GM18517 (cell line): ENCODE results near the gene MOB2.

Source experiments
- ATAC-seq: cut with Tn5 transposase; IDR thresholded peaks from one replicate; pipeline ENCODE4 v1.9.1; 2021; ENCODE audit warnings: mild to moderate bottlenecking, moderate library complexity; ENCODE audit not compliant: unreplicated experiment

MOB2 gene, protein sequence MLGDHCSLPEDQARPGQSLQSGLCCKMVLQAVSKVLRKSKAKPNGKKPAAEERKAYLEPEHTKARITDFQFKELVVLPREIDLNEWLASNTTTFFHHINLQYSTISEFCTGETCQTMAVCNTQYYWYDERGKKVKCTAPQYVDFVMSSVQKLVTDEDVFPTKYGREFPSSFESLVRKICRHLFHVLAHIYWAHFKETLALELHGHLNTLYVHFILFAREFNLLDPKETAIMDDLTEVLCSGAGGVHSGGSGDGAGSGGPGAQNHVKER

DNA sequence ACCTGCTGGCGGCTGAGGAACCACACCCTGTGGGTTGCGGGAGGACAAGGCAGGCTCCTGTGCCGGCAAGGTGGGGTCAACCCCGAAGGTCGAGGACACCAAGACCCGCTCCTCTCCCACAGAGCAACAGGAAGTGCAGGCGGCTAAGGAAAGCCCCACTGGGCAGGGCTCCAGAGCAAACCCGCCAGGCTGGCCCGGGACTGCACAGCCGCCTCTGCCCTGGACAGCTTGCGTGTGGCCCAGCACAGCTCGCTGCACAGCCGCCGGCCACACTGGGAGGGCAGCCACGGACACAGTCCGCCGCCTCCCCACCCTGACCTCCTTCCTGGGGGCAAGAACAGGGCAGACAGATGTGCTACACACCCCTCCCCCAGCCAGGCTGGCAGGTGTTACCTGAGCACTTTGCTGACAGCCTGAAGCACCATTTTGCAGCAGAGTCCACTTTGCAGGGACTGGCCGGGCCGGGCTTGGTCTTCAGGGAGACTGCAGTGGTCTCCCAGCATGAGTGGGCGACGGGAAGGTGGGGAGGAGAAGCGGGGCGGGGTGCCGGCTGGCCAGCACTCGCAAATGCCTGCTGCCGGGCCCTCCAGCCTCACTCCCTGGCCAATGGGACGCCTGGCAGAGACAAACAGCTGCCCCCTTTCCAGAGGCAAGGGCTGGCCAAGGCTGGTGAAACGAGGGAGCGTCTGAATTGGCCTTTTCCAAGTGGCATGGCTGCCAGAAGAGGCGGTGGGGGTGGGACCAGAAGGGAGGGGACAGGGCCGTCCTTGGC, at the start of gene MOB2:
TSS of gene MOB2 (minus strand) at position 726 of the 772 bp plus-strand sequence. CDS start at position 503, 223 bp downstream.
- no peak for ATAC-seq

DNA sequence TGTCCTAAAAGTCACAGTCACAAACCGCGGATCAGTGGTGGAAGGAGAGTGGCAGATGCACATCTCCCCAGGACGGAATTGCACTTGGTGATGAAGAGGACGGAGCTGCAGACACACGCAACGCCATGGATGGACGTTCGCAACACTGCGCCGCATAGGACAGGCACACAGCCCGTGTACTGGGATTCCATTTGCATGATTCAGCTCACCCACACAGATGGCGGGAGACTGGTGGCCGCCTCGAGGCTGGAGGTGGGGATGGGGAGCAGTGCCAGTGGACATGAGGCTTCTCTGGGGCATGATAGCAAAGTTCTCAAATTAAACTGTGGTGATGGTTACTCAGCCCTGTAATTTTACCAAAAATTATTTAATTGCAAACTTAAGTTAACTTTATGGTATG, 48.1 kb upstream of the MOB2 start:
- no peak for ATAC-seq

DNA sequence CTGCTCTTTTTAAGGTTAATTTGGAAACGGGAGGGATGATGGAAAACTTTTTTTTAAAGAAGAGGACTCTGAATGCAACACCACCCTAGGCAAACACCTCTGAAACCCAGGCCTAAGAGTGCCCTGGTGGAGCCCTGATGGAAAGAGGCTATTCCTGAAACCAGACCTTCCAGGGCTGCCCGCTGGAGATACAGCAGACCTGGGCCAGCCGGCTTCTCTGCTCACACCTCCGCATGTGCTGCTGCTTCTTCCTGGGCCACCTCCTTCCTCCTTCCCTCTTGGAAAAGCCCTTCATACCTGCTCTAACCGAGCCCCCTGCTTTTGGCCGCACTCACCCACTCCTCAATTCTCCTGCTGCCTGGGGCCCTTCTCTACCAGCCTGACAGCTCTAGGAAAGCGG, 47.6 kb upstream of the MOB2 start:
- no peak for ATAC-seq

DNA sequence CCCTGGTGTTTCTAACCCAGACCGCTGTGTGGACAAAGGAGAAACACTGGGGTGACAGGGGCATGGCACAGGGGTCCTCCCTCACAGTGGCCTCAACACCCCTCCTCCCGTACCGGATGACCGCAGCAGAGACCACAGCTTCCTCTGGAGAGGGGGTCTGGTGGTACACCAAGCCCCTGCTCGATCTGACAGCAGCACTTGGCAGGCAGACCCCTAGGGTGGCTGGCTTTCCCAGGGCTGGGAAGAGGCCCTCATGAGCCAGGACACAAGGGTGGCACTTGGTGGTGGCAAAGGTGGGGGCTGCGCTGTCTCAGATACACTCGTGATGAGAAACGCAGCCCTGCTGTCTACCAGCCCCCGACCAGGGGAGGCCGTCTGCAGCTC, 46.8 kb upstream of the MOB2 start:
- no peak for ATAC-seq

DNA sequence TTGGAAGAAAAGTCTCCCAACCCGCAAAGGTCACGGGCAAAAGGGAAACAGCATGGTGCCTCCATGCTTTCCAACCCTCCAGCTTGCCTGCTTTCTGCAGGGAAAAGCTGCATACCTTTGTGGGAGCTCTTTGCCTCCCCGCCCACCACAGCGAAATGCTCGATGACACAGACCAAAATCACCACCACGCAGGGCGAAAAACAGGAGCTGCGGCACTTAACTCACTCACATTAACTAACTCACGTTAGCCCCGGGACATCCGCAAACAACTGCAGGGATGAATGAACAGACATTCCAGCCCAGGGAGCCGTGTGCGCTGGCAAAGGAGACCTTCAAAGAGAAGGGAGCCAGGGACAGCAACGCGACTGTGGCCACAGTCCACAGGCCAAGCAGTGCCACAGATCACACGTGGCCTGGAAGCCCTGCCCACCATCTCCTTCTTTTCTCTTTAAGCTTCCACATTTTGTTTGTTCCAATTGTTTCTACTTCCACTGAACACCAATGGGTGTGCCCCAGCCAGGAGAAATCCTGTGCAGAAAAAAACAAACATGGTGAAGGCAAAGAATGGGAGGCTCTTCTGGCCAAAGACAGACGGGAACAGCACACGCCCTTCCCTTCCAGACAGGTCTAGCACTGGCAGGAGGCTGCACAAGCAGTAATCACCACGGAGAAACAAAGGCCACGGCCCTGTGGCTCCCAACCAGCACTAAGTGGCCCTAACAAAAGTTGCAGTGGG, 46.2 kb upstream of the MOB2 start:
- ATAC-seq: no peak

DNA sequence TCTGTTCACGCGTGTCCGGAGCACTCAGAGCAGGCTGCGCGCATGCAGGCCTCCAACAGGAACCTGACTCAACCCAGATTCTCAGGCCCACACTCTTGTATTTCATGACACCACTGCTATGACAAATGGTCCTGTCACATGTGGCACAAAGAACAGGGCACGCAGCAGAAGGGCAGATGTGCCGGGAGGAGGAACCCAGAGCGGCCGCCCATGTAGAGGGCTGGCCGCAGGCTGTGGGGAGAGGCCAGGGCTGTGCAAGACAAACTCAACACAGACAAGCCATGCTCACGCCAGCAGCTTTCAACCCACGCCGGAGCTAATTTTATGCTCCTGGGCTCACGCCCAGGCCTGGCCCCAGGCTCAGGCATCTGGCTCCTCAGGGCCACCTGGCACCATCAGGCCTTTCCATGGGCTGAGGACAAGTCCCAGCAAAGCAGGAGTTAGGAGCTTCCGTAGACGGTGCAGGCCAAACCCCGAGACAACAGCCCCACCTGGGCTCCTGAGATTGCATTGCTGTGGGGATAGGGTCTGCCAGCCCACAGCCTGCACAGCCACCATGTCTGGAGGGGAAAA, 45.5 kb upstream of the MOB2 start:
- no peak for ATAC-seq

DNA sequence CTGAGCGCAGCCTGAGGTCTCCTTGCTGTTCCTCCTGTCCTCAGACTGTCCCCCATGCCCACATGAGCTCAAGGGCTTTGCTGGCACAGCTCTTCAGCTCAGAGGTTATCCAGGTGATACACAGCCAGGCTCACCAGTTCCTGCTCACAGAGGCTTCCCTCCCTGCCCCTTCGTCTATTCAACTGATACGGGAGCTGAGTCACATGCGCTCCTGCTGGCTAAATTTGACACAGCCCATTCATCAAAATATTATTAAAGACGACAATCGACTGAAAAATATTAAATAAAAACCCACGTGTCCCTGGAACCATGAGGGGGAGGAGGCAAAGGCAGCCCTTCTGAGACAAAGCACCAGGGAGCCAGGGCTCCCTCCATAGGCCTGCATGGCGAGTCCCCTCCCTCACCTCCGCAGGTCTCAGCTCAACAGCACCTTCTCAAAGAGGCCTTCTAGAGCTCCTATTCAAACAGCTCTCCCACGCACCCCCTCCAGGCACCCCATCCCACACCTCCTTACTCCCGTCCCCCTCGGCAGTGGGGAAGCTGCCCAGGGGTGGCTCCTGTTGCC, 45.0 kb upstream of the MOB2 start:
- ATAC-seq: no peak

DNA sequence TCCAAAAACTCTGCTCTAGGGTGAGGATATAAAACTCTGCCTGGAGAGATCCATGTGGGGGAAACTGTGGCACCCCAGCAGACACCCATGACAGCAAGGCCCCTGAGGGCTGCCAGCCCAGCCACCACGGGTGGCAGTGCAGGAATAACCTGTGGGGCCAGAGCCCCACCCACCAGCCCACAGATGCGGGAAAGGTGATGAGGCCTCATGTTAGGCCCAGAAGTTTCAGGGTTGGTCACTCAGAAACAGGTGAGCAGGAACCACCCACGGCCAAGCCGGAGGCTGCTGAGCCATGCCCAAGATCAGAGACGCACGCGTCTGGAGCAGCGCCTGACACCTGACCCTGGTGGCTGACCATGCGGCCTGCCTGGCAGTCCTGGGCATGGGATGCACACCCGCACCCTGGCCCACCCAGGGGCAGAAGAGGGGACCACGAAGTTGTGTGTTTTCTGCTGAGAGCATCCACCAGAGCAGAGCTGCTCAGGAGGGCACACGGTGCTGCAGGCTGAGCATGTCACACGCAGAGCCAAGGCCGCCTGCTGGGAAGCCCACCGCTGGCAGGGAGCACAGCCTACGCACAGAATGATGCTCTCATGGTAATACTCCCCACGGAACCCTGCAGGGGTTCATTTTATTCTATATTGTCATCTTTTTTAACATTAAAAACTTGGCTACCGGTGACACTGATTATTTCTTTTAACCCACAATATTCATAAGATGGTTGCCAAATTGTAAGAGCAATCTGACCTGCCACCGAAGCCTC, 44.3 kb upstream of the MOB2 start:
- ATAC-seq: no peak

DNA sequence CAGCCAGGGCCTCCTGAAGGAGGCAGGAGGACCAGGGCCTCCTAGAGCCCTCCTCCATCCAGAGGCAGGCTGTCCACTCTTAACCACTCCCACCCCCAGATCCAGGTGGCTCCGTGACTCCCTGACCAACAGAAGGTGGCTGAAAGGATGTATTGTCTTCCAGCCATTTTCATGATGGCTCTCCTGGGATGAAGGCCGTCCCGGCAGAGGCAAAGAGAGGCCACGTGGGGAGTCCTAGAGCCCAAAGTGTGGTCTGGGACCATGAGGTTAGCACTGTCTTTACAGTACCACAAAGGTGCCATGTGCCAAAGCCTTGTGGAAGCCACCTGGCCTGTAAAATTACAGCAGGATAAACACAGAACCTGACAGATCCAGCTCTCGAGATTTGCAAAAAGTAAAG, 43.2 kb upstream of the MOB2 start:
- no peak for ATAC-seq

DNA sequence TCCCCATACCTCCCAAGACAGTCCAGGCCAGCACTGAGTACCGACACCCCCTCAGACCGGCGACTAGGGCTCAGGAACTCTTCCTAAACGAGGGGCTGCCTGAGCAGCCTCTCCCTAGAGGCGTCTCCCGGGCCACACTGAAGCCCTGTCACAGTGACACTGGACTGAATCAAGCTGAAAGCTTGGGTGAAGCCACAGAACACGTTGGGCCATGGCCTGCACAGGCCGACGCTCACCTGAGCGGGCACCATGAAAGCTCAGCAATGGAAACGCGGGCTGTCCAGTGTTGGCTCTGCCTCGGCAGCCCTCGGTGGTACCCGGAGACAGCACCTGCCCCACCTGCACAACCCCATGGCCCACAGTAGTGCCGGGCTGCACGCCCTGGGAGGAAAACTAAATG, 42.7 kb upstream of the MOB2 start:
- ATAC-seq: no peak

DNA sequence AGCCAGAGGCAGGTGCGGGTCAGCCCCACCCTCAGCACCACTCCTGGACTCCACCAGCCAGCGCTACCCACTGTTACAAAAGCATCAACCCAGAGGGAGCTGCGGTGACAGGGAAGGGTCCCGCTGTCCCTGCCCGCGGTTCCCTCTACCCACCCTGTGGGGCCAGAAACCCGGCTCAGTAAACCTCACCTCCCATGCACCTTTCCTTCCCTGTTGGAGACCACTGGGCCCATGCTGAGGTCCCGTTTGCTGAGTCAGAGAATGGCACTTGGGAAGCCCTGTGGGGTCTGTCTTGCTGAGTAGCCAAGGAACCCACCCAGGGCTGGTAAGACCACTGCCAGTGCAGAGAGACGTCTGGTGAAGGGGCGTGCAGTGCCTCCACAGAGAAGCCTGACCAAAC, 42.1 kb upstream of the MOB2 start:
- no peak for ATAC-seq

DNA sequence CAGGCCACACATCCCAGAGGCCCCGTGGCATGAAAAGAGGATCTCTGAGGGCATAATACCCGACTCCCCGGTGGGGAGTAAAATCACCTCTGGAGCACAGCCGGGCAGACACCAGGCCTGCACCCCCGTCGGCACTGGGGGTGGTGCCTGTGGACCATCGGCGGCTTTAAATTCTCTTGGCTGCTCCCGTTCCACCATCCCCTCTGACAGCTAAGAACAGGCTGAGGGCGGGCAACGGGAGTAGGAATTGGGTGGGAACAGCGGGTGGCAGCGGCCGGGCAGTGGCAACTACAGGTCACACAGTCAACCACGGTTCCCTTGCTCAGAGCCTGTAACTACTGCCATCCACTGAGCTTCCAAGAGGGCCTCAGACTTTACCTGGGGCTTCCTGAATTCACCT, 40.2 kb upstream of the MOB2 start:
- no peak for ATAC-seq

DNA sequence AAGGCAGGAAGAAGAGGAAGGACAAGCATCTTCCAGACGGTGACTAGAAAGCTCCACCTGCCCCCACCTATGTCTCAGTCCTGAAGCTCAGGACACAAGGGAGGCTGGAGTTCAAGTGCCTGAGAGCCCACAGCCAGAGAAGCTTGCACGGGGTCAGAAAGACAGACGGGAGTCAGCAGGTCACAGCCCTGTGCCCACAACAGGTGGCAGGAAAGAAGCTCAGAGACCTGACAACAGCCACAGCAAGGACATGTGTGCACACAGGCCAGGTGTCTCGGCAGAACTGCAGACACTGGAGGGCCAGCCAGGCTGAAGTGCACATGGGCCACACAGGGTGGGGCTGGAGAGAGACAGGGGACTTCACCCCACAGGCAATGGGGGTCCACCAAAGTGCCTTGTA, 37.2 kb upstream of the MOB2 start:
- ATAC-seq: no peak

DNA sequence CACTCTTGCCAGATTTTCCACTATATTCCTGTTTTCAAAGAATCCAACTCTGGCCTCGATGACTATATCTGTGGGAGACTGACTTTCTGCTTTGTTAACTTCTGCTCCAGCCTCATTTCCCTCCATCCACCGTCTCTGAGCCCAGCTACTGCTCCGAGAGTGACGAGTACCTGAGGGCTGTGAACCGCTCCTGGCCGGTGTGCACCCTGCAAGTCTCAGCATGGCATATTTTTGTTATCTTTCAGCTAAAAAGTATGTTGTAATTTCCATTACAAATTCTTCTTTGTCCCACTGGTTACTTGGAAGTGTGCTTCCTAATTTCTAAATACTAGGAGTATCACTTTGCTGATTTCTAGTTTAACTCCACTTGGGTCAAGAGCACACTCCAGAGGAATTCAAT, 36.5 kb upstream of the MOB2 start:
- ATAC-seq: no peak

DNA sequence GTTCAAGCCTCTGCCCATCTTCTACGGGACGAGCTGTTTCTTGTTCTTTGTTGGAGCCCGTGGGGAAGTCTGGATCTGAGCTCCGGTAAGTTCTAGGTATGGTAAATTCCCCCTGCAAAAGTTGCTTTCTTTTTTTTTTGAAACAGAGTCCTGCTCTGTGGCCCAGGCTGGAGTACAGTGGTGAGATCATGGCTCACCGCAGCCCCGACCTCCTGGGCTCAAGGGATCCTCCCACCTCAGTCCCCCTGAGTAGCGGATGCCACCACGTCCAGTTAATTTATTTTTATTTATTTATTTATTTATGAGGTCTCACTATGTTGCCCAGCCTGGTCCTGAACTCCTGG, 35.5 kb upstream of the MOB2 start:
- ATAC-seq: no peak

DNA sequence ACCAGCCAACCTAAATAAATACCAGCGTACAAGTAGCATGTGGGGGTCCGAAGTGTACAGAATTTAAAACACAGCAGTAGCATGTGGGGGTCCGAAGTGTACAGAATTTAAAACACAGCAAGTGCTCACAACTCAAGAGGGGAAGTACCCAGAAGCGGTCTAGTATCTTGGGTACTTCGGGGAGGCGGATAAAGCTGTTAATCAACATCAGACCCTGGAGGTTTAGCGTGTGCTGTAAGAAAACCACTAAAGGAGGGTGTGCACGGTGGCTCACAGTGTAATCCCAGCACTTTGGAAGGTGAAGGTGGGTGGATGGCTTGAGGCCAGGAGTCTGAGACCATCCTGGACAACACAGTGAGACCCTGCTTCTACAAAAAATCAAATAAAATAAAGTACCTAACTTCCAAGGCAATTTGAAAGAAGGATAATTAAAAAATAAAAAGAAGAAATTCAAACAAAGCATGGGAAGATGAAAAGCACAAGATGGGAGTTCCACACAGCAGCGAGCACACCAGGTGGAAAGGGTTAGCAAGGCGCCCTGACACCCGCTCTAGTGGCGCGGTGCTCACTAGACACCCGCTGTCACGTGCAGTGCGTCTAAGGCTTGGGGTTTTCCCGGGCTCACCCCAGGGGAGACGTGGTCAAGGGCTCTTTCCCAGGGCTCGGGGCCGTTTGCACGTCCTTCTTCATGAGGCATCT, 35.0 kb upstream of the MOB2 start:
- peak; percentile 79 for ATAC-seq

DNA sequence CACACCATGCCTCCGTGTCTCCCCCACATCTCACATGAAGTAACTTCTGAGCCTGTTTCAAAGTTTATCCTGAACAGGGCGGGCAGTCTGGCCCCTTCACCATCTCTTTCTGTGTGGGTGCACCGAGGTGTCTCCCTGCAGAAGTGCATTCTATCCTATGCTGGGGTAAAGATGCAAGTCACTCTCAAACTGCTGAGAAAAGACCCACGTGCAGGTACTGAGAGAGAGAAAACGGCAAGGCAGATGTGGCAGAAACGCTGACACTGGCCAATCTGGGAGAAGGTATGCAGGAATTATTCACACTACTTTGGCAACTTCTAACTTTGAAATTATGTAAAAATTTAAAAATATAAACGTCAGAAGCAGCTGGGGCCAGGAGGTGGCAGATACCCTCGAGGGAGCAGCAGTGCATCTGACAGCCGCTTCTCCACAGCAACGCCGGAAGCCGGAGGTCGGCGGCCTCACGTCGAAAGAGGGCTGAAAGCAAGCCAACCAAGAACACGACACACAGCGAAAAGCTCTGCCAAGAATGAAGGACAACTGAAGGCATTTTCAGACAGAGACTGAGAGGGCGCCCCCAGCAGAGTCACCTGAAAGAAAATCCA, 34.2 kb upstream of the MOB2 start:
- ATAC-seq: no peak

DNA sequence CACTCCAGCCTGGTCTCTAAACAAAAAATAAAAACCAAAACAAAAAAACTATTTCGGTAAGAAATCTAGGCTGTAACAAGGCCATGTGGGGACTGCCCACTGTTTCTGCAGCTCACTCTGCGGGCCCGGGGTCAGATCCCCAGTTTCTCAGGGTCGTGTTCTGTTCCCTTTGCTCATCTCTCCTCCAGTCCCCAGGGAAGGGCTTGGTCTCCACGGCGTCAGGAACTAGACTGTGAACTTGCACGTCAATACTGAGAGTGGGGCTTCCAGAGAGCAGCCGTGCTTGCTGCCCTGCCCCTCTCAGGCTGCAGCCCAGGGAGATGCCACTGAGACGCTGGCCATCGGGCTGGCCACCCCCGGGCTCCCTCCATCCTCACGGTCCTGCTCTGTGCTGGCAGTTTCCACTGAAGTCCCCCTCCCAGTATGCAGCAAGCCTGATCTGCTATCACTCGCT, 33.7 kb upstream of the MOB2 start:
- no peak for ATAC-seq
